ENCODE results near the gene PDGFA.
"Not testable (repeated sequence)": the region's sequence is repeated elsewhere in the genome, so short reads cannot be mapped to it uniquely, and the experiment has no call there.

The PDGFA gene

GRCh38 chr7:551615-551970, 31.9 kb upstream of the PDGFA start:
- not testable (repeated sequence) for DNase-seq

DNA sequence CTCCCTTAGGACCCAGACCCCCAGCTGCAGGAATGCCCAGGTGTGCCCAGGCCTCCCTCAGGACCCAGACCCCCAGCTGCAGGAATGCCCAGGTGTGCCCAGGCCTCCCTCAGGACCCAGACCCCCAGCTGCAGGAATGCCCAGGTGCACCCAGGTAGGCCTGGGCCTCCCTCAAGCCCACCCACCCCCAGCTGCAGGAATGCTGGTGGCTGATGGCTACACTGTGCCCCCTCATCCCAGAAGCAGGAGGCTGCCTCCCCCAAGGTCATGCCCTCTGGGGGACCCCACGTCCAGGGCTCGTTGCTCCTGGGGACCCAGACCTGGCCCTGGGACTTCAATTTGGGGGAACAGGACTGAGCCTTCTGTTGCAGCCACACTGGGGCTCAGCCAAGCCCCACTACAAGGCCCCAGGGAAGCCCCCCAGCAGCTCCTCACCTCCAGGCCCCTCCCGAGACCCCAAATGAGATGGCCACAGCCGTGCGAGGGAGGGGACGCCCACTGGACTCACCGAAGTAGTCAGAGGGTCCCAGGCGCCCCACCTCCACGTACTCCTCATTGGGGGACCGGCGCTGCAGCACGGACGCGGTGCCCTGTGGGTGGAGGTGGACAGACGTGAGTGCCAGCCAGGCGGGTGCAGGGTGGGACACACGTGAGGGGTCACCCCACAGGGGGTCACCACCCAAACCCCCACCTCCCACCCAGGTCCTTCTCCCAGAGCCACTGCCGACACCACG, 31.4 kb upstream of the PDGFA start:
- DNase-seq: no peak

DNA sequence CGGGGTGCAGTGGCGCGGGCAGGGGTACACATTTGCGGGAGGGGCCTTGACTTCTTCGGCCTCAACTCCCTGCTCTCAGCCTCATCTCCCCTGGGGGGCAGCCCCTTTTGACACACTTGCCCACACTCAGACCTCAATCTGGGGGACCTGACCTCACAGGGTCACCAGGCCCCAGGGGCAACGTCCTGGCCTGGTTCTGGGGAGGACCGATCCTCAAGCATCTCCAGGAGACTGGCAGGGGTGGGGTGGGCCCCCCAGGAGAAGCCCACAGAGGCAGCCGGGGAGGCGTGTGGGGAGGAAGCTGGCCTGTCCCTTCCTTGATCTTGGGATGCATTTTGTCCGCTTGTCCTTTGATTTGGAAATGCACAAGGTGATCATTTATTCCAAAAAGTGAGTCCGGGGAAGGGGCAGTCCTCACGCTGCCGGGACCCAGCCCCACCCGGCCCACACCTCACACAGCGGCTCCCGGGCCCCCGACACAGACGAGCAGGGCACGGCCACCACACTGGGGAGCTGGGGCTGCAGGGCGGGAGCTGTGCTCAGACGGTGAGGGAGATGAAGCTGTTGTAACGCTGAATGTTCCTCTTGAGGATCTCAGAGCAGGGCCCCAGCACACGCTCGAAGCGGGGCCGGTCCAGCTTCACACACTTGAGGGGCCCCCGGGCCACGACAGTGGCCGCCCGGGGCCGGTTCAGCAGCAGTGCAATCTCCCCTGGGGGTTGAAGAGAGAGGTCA, 30.4 kb upstream of the PDGFA start:
- DNase-seq: no peak

DNA sequence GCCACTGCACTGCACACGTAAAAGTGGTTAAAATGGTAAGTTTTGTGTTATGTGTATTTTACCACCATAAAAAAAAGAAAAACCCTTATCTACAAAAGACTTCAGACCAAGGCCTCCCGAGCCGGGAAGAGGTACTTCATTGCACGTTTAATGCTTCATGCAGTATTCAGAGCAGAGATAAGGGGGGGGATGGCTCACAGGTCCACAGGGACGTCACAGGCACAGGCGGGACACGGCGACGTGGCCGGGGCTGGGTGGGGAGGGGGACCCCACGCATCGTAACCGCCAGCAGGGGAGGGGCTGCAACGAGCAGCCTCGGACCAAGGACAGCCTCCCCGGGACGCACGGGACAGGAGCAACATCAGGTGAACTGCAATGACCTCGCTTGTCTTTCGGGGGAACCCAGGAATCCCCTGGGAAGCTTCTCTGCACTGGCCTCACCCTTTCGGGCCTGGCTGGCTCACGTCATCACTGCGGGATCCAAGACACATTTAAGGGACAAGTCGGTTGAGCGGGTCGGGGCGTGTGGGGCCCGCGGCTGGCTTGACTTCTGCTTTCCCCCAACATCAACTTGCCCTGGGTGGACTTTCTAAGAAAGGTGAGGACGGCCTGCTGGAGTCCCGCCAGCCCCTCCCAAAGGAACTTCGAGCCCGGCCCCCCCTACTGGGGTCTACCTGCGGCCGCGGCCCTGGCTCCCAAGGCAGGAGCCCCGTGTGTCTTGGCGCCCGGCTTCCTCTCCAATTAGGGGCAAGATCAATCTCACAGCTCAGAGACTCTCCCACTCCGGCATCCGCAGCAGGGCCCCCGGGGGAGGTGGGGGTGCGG, 29.6 kb upstream of the PDGFA start:
- DNase-seq: no peak

- DNase-seq: no peak
Observed at GRCh38 chr7:548401-548800, 28.8 kb upstream of the PDGFA start.

- DNase-seq: no peak
Observed at GRCh38 chr7:545470-545869, 25.8 kb upstream of the PDGFA start.

DNA sequence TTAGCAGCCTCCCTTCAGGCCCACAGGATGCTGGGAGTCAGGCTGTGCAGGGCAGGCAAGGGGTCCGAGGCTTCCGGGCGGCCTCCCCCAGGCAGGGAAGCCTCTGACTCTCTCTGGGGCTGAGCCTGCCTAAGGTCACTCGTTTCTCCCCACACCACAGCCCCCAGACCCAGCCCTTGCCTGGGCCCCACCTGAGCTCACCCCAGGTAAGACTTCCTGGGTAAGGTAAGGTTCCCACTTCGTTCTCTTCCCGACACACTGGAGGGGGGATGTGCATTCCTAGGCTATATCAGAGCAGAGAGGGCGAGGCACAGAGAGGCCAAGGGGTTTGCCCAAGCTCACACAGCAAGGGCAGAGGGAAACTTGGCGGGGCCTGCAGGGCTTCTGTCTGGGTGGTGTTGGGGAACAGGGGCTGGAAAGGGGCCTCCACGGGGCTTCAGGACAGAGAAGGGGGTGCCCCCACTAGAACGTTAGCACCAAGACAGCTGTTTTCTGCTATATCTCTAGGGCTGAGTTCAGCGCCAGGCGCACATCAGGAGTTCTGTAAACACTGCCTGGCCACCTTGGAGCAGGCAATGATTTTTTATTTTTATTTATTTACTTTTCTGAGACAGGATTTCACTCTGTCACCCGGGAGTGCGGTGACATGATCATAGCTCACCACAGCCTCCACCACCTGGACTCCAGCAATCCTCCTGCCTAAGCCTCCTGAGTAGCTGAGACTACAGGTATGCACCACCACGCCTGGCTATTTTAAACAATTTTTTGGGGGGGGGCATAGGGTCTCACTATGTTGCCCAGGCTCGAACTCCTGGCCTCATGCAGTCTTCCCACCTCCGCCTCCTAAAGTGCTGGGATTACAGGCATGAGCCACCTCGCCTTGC, 24.9 kb upstream of the PDGFA start:
- DNase-seq: no peak

- no peak for DNase-seq
Observed at GRCh38 chr7:543501-544337, 24.1 kb upstream of the PDGFA start.

DNA sequence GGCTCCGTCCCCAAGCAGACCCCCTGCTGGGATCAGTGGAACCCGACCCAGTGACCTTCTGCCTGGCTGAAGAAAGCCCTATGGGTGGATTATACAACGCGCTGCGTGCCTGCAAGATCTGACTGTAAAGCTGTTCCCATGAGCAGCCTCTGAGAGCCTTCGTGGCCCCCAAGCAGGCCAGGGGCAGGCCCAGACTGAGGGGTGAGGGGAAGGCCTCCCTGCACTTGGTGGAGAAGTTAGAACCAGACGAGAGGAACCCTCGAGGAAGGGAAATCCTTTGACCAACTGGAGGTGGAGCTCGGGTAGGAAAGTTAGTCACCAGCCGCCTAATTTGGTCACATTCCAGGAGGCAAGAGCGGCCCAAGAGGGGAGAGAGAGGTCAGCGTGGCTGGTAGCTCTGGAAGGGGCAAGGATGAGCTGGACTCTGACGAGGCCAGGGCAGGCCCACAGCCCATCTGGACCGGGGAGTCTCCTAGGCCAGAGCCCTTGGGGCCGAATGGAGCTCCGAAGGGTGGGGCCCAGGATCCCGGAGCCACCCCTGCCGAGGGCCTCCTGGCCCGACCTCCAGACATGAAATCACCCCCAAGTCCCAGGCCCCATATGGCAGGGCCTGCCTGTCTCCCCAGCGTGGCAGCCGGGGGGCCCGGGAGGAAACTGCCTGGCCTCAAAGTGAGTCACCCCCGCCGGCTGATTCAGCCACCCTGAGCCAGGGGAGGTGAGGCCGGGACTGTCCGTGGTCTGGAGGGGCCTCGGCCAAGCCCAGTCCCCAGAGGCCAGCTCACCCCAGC, 23.3 kb upstream of the PDGFA start:
- no peak for DNase-seq

GRCh38 chr7:542131-542712, 22.6 kb upstream of the PDGFA start:
- DNase-seq: no peak

DNA sequence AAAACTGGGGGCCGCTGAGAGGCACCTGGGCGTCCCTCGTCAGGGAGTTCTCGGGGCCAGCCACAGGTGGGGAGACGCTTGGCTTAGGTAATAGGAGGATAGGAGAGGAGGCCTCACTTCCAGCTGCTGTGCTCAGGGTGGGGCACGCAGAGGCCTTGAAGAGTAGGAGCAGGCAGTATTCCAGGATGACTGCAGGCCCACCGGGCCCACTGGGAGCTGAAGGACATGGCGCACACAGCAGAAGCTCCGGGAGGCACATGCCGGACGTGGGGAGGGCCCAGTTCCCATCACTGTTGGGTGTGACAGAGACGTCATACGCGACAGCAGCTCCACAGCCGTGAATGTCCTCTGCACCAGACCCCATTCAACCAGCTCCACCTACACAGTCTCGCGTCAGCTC, 22.0 kb upstream of the PDGFA start:
- DNase-seq: no peak

- DNase-seq: no peak
Observed at GRCh38 chr7:540997-541396, 21.4 kb upstream of the PDGFA start.

DNA sequence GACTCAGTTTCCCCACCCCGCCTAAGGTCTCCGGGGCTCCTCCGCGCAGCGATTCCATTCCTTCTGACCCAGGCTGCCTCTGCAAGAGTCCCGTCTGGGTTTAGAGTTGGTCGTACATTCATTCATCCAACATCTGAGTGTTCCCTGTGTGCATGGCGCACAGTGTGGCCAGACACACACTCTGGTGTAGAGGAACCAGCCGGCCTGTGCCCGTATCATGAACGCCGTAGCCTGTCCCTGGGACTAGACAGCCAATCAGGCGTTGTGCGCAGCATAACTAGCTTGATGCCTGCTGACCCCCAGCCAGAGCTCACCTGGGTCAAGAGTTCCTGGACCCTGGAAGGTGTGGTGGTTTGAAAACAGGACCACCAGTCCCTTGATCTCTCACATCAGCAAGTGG, 20.9 kb upstream of the PDGFA start:
- no peak for DNase-seq

- no peak for DNase-seq
Observed at GRCh38 chr7:539731-540411, 20.2 kb upstream of the PDGFA start.

DNA sequence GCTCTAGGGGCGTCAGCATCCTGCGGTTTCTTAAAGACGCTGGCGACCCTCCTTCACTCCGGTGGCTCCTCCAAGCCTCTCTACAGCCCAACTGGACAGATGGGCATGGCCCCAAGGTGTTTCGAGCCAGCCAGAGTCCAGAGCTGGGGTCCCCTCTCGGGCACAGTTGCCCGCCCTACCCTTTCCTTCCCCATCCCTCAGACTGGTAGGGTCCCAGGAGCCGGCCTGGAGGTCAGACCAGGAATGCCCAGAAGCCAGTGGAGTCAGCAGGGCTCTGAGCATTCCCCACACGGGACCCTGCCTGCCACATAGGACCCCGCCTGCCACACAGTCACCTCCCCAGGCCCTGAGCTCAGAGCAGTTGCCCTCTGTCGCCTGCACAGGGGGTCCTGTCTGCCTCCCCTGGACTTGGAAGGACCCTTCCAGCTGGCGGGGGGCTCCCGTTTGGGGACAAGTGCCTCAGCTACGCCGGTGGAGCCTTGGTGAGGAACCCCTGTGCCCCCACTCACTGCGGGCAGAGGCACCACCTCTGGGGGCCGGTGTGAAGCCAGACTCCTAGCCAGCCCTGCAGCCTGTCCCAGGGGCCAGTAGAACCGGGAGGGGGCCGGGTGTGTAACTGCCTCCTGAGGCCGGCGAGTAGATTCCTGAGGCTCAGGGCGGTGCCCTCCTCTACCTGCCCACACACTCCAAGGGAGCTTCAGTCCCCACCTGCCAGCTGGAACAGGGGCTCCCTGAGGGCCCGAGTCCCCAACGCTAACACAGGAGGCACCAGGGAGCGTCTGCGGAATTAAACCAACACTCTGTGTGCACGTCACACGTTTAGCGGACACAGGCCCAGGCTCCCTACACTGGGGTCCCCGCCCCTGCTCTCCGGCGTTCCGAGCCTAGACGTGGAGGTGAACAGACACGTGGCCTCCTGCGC, 19.4 kb upstream of the PDGFA start:
- DNase-seq: no peak

- no peak for DNase-seq
Observed at GRCh38 chr7:537911-538634, 18.4 kb upstream of the PDGFA start.

DNA sequence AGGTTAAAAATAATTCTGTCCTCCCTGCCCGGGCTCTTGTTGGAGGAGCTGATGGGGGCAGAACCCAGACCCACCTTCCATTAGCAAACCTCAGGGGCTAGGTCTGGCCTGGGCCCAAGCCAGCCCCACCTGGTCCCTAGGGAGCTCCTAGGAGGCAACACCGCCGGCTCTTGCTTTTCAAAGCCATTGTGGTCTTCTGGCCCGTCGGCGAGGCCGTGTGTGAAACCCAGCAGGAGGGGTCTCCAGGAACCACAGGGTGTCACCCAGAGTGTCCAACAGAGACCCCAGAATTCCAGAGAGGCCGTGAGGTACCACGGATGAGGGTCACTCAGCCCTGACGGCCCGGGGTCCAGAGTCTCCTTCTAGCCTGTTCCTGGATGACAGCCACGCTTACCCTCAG, 16.6 kb upstream of the PDGFA start:
- DNase-seq: no peak

GRCh38 chr7:534959-535358, 15.3 kb upstream of the PDGFA start:
- no peak for DNase-seq
